GOT3 (cell line): ENCODE measurements around the gene DENND5A.
"Not testable (repeated sequence)": the region's sequence is repeated elsewhere in the genome, so short reads cannot be mapped to it uniquely, and the experiment has no call there.

Experiments
- DNase-seq: peaks from one replicate; lab custom pipeline; 2025; ENCODE audit warnings: mixed read lengths; lab: John Stamatoyannopoulos, UW

DENND5A gene

GRCh38 chr11:9137293-9138132 is 127.6 kb downstream of the DENND5A start:
- no peak for DNase-seq

GRCh38 chr11:9136741-9137140 is 128.4 kb downstream of the DENND5A start:
- DNase-seq, result no peak

- no peak for DNase-seq
Observed at GRCh38 chr11:9133956-9134355, 131.2 kb downstream of the DENND5A start.

GRCh38 chr11:9132203-9132878 is 132.8 kb downstream of the DENND5A start:
- no peak for DNase-seq

- no peak for DNase-seq
Observed at GRCh38 chr11:9130297-9130696, 134.9 kb downstream of the DENND5A start.

GRCh38 chr11:9126636-9127035 is 138.5 kb downstream of the DENND5A start:
- no peak for DNase-seq

GRCh38 chr11:9125185-9125886 is 139.8 kb downstream of the DENND5A start:
- no peak for DNase-seq

- DNase-seq, result no peak
Observed at GRCh38 chr11:9123595-9124304, 141.4 kb downstream of the DENND5A start.

- no peak for DNase-seq
Observed at GRCh38 chr11:9121469-9121796, 143.7 kb downstream of the DENND5A start.

- DNase-seq, result no peak
Observed at GRCh38 chr11:9120664-9121468, 144.3 kb downstream of the DENND5A start.

- no peak for DNase-seq
Observed at GRCh38 chr11:9118277-9118676, 146.9 kb downstream of the DENND5A start.

GRCh38 chr11:9112075-9112474 is 153.1 kb downstream of the DENND5A start:
- no peak for DNase-seq

GRCh38 chr11:9109858-9110731 is 155.1 kb downstream of the DENND5A start:
- no peak for DNase-seq

- DNase-seq, result no peak
Observed at GRCh38 chr11:9104580-9104979, 160.6 kb downstream of the DENND5A start.

GRCh38 chr11:9103542-9104276 is 161.4 kb downstream of the DENND5A start:
- DNase-seq, result no peak

GRCh38 chr11:9099617-9100016 is 165.5 kb downstream of the DENND5A start:
- no peak for DNase-seq

- DNase-seq, result not testable (repeated sequence)
Observed at GRCh38 chr11:9098455-9098854, 166.7 kb downstream of the DENND5A start.

GRCh38 chr11:9097186-9097943 is 167.8 kb downstream of the DENND5A start:
- not testable (repeated sequence) for DNase-seq

- no peak for DNase-seq
Observed at GRCh38 chr11:9096427-9096826, 168.7 kb downstream of the DENND5A start.
